HG03457 (cell line): ENCODE results near the gene ZNF593OS.

Experiments
- ATAC-seq: cut with Tn5 transposase; IDR thresholded peaks from one replicate; pipeline ENCODE4 v1.9.1; 2021; ENCODE audit warnings: moderate number of reproducible peaks; ENCODE audit not compliant: unreplicated experiment

Gene ZNF593OS

DNA sequence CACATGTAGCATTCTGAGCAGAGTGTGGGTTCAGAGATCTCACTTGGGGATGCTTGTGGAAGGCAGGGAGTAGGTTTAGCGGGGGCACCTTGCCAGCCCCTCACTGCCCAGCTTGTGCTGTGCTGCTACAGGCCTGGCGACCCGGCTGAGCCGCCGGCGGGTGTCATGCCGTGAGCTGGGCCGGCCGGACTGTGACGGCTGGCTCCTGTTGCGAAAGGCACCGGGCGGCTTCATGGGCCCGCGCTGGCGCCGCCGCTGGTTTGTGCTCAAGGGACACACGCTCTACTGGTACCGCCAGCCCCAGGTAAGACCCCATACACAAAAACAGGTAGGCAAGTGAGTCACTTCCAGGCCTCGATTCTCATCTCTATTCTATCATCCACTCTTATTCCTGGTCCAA lies 13.3 kb upstream of the ZNF593OS start:
- no peak for ATAC-seq

DNA sequence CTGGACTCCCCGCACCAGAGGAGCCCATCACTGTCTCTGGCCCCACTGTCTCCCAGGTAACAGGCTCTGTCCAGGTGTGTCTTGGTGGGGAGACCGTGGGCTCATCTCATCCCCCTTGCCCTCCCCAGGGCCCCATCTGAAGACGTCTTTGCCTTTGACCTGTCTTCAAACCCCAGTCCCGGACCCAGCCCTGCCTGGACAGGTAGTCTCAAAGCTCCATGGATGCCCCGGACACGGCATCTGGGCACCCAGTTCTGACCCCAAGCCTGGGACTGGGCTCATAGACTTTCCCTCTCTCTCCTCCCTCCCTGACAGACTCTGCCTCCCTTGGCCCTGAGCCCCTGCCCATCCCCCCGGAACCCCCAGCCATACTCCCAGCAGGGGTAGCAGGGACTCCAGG lies 12.5 kb upstream of the ZNF593OS start:
- ATAC-seq = no peak

DNA sequence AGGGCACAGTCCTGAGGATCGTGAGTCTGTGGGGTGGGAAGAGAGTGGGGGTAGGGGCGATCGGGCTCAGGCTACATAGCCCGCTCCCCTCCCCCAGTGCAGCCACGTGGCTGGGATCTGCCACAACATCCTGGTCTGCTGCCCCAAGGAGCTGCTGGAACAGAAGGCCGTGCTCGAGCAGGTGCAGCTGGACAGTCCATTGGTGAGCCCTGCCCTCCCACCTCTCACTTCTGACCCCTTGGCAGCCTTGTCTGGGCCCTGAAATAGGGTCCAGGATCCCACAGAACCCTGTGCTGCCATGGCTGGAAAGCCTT lies 10.7 kb upstream of the ZNF593OS start:
- no peak for ATAC-seq

DNA sequence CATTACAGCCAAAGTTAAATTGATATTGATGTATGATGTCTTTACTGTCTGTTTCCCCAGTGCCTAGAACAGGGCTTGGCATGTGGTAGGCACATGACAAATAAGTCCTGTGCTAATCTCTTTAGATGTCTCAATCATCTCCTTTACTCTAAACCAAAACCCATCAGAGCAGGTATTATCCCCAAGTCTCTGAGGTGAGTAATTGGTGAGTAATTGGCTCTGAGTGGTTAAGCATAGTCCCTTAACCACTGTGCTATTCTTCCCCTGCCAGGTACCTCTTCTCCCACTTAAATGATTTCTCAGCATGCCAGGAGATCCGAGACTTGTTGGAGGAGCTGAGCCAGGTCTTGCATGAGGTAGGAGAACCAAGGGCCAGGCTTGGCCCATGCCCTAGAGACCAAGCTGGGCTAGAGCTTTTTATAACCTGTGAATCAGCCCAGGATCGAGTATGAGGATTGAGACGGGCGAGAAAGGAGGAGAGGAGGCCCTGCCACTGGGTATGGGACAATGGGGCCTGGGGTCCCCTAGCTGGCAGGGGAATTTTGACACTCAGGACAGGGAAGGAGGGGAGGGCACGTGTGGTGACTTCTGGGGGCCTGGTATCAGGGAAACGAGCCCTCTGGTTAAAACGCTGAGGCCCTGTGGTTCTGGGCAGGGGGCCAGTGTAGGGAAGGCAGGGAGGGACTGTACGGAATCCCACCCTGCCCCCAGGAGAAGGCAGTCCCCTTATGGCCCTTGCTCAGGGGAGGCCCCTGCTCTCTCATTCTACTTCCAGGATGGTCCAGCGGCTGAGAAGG lies 10.2 kb upstream of the ZNF593OS start:
- no peak for ATAC-seq

DNA sequence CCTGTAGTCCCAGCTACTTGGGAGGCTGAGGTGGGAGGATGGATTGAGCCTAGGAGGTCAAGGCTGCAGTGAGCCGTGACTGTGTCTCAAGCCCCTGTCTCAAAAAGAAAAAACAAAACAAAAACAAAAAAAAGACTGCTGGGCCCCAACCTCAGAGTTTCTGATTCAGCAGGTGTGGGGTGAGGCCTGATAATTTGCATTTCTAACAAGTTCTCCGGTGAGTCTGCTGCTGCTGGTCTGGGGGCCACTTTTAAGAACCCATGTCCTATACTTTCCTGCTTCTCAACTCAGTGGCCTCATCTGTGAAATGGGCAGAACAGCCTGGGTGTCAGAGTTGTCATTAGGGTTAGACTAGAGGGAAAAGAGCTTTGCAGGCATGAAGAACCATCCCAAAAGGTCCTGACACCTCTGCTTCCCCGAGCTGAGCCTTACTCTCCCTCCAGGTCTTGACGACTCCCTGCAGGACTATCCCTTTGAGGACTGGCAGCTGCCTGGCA lies 8.4 kb upstream of the ZNF593OS start:
- no peak for ATAC-seq

DNA sequence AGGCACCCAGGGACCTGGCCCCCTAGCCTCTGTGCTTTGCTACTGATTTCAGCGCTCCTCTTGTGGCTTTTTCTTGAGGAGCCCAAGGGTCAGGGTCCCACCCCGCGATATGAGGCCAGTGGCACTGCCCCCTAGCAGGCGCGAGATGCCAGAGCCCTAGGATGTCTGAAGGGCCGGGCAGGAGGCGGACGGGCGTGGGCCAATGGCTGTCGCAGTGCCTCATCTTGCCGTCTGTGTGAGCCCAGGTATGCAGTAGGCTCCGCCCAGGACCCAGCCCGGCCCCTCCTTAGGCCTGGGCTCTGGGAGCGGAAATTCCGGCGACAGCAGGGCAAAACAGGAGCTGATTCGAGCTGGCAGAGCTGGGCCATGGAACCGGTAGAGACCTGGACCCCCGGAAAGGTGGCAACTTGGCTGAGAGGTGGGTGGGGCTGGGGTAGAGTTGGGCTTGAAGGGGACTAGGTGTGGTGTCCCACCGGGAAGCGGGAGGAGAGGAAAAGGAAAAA lies 5.6 kb upstream of the ZNF593OS start, which contains the start of gene CNKSR1:
CNKSR1 (plus strand) TSS at position 310 of the 503 bp plus-strand sequence; CDS start at position 367, 57 bp downstream.
- ATAC-seq = no peak

DNA sequence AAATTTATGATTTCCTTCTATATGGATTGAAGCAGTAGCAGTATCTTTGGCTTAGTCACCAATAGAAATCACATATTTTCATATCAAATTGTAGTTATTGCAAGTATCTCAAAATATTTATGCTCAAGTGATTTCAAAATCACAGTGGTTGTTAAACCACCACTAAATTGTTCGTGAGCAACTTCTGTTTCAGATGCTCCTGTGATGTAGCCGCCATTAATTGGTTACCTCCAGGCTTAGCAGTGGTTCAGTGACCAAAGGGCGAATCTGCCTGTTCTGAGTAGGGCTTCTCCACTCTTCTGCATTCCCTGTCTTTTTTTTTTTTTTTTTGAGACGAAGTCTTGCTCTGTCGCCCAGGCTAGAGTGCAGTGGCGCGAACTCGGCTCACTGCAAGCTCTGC lies 3.7 kb upstream of the ZNF593OS start:
- ATAC-seq = no peak

DNA sequence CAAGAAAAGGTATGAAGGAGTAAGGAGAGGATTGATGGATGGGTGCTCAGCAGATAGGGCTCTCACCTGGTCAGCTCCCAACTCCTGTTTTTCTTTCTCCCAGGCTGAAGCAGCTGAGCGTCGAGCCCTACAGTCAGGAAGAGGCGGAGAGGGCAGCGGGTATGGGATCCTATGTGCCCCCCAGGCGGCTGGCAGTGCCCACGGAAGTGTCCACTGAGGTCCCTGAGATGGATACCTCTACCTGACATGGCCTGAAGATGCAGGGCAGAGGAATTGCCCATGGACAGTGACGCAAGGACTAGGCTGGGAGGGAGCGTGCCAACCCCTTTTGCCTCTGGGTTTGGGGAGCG lies 1.2 kb downstream of the ZNF593OS start:
- no peak for ATAC-seq

DNA sequence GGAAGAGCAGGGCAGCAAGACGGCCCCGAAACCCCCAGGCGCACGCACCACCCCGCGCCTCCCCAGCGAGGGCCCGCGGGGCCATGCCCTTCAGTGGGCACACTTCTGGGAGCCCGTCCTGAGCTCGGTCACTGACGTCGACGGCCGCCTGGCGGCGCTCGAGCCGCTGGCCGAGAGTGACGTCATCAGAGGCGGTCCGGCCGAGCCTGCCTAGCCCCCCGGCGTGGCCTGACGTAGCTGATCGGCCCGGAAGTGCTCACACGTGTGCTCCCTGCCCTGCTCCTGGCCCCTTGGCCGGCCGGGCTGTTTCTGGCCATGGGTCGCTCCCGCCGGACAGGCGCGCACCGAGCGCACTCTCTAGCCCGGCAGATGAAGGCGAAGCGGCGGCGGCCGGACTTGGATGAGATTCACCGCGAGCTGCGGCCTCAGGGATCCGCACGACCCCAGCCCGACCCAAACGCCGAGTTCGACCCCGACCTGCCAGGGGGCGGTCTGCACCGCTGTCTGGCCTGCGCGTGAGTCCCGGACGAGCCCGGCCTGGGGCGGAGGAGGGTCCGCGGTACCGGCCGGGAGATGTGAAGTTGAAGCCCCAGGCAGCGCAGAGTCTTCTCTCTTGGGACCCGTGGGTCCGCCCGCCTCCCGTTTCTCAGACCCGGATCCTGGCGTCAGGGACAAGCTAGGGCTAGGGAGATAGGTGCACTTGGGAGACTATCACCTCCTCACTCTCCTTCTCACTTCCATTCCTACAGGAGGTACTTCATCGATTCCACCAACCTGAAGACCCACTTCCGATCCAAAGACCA lies 1.8 kb downstream of the ZNF593OS start, which contains the start of gene ZNF593:
ZNF593 (plus strand) TSS at position 240 of the 803 bp plus-strand sequence; CDS start at position 316, 76 bp downstream.
- peak; percentile 82 for ATAC-seq

DNA sequence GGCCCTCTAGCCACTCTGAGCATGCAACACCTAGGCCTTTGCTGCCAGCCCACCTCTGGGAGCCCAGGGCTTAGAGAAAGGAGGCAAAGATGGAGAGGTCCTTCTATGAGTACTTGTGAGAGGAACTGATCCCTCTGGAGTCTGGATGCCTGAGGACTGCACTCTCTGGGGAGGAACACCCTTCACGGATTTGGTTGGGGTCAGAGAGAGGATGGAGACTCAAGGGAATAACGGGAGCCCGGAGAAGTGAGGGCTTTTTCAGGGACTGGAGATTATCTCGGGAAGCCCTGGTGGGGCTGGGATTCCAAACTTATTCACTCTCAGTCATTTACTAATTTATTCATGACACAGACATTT lies 2.5 kb downstream of the ZNF593OS start:
- no peak for ATAC-seq

DNA sequence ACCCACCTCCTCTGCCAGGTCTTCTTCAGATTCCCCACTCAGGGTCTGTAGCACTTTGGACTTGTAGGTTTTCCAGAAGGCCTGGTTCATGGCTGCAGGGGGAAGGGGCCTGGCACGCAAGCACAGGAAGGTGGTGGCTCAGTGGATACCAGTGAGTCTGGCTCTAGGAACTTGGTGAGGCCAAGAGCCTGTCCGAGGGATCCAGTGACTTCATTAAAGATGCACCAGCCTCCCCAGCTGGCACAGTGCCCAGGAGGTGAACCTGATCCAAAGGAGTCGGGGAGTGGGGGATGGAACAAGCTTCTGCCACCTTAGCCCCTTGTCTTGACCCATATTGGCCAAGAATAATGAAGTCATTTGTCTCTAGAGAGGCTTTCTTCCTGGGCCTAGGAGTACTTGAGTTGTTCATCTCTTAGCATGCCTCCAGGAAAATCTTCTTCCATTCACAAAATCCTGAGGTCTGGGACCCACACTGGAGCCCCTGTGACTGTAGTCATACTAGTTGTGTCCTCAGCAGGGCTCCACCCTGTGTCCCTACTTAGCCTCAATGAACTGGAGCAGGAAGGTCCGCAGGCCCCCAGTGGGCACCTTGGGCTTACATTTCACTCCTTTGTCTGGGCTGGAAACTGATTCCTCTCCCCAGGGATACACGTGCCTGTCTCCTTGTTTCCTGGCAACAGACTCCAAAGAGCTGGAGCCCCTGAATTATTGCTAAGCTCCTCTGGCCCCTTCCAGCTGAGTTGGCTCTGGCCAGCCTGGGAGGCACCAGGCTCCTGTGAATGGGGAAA lies 3.0 kb downstream of the ZNF593OS start, which contains the start of gene C1orf232:
C1orf232 (minus strand) TSS at position 554 of the 788 bp plus-strand sequence; CDS start at position 90, 464 bp downstream.
- ATAC-seq = no peak

DNA sequence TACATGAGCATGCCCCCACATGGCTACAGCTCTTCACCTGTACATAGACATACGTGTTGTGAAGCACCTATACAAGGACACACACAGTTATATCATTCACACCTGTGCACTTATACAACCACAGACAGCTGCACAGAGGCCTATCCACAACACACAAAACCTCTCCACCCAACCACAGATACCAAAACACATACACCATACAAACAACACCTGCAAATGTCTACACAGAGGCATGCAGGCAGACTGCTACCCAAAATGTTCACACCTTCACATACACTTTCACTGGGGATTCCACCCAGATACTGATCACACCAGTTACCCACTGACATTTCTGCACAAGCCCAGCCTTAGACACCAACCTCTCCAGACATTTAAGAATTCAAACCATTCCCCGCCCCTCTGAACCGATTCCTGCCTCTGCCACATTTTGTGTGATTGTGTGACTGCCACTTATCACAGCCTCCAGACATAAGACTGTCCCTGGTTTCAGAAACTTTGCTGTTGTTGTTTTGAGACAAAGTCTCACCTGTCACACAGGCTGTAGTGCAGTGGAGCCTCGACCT lies 4.8 kb downstream of the ZNF593OS start:
- ATAC-seq = no peak

DNA sequence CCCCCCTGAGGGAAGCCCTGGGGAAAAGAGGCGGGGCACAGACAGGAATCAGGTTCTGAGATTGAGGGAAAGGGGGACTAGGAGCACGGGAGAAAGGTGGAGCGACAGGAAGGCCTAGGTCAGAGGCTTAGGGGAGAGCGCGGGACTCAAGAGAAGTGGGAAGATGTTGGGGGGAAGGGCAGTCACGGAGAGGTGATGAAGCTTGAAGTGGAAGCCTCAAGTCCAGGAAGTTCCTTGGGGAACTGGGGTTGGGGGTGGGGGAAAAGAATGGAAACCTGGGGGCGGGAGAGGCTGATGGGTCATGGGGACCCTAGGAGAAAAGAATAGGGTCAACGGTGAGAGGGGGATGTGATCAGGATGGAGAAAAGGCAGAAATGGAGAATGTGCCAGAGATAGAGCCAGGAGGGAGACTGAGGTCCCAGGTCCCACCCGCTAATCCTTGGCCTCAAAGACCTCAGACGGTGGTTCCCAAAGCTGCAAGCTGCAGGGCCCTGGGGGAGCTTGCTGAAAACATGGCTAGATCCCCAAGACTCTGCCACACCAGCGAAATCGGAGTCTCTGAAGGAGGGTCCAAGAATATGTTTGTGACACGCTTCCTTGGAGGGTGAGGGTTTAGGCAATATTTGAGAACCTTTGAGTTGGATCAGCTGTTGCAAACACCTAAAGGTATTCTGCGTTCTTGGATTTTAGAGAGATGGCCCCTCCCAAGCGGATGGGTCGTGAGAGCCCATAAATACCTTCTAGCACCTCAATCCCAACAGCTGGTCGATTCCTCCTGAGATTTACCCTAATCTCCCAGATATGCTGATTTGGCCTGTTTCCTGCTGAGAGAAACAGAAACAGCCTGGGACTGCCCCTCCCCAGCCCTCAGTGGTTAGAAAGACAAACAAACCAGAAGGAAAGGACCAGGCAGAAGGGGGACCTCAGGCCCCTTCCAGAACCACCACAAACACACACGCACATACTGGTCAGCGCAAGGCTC lies 6.5 kb downstream of the ZNF593OS start:
- no peak for ATAC-seq

DNA sequence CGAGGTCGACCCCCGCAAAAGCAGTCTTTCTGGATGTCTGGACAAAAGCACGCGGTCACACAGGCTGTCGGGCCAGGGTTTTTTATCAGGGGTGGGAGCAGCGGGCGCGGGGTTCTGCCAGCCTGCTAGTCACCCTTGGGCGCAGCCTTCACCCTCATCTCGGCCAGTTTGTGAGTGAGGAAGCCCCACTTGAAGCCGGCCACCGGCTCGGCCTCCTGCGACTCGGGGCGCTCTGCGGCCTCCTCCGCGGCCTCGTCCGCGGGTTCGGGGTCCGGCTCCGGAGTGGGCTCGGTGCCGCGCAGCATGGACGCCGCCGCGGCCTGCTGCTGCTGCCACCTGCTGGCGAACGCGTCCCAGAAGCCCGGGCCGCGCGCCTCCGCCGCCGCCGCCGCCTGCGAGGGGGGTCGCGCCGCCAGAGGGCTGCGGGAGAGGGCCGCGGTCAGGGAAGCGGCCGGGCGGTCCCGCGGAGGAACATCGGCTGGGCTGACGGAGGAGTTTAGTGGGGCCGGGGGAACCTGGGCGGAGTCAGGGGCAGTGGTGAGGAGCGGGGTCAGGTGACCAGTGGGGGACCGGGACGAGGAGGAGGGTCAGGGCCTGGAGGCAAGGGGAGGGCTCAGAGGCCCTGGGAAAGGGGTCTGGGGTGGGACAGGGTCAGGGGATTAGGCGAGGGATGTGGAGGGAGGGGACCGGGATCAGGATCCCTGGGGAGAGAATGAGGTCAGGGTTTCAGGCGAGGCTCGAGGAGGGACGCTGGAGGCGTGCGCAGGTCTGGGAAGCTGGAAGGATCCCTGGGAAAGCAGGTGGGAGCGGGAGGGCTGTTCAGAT lies 7.4 kb downstream of the ZNF593OS start:
- no peak for ATAC-seq

DNA sequence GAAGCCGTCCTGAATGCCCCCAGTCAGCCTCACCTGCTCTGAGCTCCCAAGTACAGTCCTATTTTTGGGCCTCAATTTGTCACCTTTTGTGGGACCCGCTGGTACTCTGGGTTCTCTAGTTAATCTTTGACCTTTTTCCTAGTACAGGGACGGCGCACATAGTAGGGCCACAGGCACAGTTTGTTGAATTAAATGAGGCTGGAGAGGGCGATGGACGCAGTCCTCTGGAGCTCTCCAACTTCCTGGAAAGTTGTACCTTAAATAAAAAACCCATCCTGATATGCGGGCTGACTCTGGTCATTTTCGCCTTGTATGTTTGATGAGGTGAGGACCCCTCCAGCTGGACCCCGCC lies 8.0 kb downstream of the ZNF593OS start:
- ATAC-seq = no peak

DNA sequence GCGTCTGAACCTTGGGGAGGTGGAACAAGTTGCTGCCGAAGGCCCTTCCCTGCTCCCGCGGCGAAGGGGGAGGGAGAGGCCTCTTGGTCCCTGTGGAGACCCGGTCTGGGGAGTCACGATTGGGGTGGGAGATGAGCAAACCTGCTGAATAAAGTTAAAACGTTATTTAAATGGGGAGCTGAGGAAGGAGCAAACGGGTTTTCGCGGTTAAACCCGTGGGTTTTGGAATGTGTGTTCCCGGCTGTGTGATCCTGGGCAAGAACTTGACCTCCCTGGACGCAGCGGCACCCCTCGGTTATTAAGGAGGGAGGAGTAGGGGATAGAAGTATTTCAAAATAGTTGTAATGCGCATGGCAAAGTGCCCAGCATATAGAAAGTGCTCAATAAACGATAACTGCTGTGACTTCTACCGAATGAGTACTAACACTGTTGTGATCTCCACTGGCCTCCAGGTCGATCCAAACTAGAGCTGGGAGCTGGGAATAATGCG lies 9.4 kb downstream of the ZNF593OS start:
- ATAC-seq = no peak

DNA sequence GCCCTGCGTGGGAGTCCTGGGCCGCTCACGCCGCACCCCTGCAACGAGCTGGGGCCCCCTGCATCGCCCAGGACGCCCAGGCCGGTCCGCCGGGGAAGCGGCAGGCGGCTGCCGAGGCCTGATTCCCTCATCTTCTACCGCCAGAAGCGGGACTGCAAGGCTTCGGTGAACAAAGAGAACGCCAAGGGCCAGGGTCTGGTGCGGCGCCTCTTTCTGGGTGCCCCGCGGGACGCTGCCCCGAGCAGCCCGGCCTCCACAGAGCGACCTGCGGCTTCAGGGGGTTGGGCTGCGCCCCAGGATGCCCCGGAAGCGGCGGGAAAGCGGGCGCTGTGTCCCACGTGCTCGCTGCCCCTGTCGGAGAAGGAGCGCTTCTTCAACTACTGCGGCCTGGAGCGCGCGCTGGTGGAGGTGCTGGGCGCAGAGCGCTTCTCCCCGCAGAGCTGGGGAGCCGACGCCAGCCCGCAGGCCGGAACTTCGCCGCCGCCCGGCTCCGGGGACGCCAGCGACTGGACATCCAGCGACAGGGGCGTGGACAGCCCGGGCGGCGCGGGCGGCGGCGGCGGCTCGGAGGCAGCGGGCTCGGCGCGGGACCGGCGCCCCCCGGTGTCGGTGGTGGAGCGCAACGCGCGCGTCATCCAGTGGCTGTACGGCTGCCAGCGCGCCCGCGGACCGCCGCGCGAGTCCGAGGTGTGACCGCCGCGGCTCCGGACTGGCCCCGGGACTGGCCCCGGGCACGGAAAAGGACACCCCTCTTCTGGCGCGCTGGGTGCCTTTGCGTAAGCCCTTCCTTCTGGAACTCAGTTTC lies 10.0 kb downstream of the ZNF593OS start:
- ATAC-seq = no peak
